SH-SY5Y (cell line): ENCODE results near the gene ETV3.

Source experiments
- GATA2 ChIP-seq: IDR thresholded peaks from 2 replicates; pipeline ENCODE4 v1.6.1; 2011; ENCODE audit warnings: mild to moderate bottlenecking, low read depth, low read length
- GATA3 ChIP-seq: IDR thresholded peaks from 2 replicates; pipeline ENCODE4 v1.6.1; 2011; ENCODE audit warnings: low read depth, mild to moderate bottlenecking, low read length, moderate library complexity

- TF ChIP-seq GATA2 (no peak), GATA3 (no peak)
Measured at GRCh38 chr1:157173900-157174410, 35.8 kb upstream of the ETV3 start.
